HG02970 (cell line): Measurements from ENCODE around the gene PYCR2.

ENCODE experiments used
- ATAC-seq: cut with Tn5 transposase; IDR thresholded peaks from one replicate; pipeline ENCODE4 v1.9.1; 2021; ENCODE audit warnings: mild to moderate bottlenecking, moderate library complexity, moderate number of reproducible peaks; ENCODE audit not compliant: unreplicated experiment, low FRiP score

Gene PYCR2

GRCh38 chr1:225921734-225922709 lies 2.0 kb downstream of the PYCR2 start:
- no peak for ATAC-seq

GRCh38 chr1:225919906-225920305 lies 4.1 kb downstream of the PYCR2 start:
- no peak for ATAC-seq

- no peak for ATAC-seq
These were observed 5.8 kb downstream of the PYCR2 start for GRCh38 chr1:225918280-225918679.

- no peak for ATAC-seq
These were observed 6.5 kb downstream of the PYCR2 start for GRCh38 chr1:225917536-225917935.

GRCh38 chr1:225917101-225917500 lies 6.9 kb downstream of the PYCR2 start:
- no peak for ATAC-seq

- ATAC-seq, result no peak
These were observed 8.5 kb downstream of the PYCR2 start for GRCh38 chr1:225915538-225915991.

- ATAC-seq, result no peak
These were observed 9.1 kb downstream of the PYCR2 start for GRCh38 chr1:225914947-225915346.

GRCh38 chr1:225914391-225914790 lies 9.7 kb downstream of the PYCR2 start:
- no peak for ATAC-seq

- peak; percentile 81 for ATAC-seq
These were observed 12.6 kb downstream of the PYCR2 start for GRCh38 chr1:225911191-225912130.

- no peak for ATAC-seq
These were observed 14.6 kb downstream of the PYCR2 start for GRCh38 chr1:225909477-225909876.

GRCh38 chr1:225908773-225909172 lies 15.3 kb downstream of the PYCR2 start:
- no peak for ATAC-seq

GRCh38 chr1:225908013-225908640 lies 15.9 kb downstream of the PYCR2 start:
- ATAC-seq, result no peak

- no peak for ATAC-seq
These were observed 16.7 kb downstream of the PYCR2 start for GRCh38 chr1:225907341-225907740.

GRCh38 chr1:225906467-225906866 lies 17.6 kb downstream of the PYCR2 start:
- ATAC-seq, result no peak

- ATAC-seq, result no peak
These were observed 20.4 kb downstream of the PYCR2 start for GRCh38 chr1:225903623-225904022.

- no peak for ATAC-seq
These were observed 24.8 kb downstream of the PYCR2 start for GRCh38 chr1:225899044-225899925.

- ATAC-seq, result no peak
These were observed 26.2 kb downstream of the PYCR2 start for GRCh38 chr1:225897595-225898514.

GRCh38 chr1:225896937-225897549 lies 27.0 kb downstream of the PYCR2 start:
- peak; percentile 96 for ATAC-seq
